ENCODE data around the gene QRFP.

Gene QRFP

GRCh38 chr9:130933114-130934046 is 36.8 kb upstream of the QRFP start:
- no peak for DNase-seq

GRCh38 chr9:130932255-130933079 is 35.9 kb upstream of the QRFP start:
- no peak for DNase-seq

DNA sequence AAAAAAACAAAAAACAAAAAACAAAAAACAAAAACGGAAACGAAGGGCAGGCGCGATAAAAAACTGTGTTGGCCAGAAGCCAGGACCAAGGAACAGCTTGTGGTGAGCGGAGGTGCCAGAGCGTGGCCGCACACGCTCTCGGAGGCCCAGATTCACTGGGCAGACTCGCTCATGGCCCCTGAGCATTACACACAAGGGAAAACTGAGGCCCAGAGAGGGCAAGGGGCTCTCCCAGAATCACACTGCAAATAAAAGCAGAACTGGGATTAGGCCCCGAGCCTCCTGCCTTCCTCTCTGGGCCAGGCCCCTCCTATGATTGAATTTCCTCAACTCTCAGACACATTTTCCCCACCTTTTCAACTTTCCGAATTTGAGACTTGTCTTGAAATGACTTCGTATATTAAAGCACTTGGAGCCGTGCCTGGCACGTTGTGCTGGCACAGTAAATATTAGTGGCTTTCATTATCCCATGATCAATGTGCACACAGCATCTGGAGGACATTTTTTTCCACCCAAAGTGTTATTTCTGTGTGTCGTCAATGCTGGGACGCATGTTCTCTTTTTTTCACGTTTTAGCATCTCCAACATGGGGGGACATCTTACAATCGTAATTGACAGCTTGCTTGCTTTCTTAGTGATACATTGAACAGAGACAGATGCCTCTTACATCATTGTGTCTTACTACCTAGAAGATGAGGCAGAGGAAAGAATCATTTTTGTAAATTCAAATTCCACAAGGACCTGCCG is 35.1 kb upstream of the QRFP start:
- DNase-seq, result no peak

DNA sequence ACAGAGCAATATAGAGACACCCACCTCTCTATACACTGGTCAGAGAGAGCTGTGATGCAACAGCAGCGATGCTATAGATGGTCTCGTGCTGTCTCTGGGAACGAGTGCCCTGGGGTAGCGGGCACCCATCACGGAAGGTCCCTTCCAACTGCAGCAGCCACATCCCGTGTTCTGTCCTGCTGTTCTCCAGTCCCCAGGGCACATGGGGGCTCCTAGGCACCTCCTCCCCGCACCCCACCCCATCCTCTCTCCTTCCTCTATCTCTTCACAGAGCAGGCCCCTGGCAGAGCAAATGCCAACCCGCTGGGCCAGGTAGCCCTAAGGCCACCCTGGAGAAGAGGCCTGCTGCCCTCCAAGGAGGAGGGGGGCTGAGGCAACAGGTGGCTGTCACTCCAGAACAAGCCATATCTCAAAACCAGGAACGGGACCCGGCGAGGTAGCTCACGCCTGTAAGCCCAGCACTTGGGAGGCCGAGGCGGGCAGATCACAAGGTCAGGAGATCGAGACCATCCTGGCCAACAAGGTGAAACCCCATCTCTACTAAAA is 34.3 kb upstream of the QRFP start:
- DNase-seq, result no peak

GRCh38 chr9:130930132-130930803 is 33.7 kb upstream of the QRFP start:
- DNase-seq, result no peak

DNA sequence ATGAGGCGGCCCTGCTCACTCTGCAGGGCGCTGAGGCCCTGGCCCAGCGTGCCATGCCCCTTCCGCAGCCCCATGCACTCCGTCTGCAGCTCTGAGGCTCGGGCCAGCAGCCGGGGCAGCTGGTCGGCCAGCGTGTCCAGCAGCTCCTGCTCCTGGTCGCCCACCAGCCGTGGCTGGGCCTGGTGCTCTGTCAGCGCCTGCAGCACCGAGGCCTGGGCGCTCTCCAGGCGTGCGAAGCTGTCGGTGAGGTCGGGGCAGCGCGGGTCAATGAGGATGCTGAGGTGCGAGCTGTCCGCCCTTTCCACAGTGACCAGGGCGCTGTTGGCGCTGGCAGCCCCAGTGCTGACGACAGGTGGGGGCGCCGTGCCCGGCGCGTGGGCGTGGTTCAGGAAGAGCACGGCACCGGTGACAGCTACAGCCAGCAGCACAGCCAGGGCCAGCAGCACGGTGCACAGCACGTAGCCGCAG is 33.0 kb upstream of the QRFP start:
- no peak for DNase-seq

DNA sequence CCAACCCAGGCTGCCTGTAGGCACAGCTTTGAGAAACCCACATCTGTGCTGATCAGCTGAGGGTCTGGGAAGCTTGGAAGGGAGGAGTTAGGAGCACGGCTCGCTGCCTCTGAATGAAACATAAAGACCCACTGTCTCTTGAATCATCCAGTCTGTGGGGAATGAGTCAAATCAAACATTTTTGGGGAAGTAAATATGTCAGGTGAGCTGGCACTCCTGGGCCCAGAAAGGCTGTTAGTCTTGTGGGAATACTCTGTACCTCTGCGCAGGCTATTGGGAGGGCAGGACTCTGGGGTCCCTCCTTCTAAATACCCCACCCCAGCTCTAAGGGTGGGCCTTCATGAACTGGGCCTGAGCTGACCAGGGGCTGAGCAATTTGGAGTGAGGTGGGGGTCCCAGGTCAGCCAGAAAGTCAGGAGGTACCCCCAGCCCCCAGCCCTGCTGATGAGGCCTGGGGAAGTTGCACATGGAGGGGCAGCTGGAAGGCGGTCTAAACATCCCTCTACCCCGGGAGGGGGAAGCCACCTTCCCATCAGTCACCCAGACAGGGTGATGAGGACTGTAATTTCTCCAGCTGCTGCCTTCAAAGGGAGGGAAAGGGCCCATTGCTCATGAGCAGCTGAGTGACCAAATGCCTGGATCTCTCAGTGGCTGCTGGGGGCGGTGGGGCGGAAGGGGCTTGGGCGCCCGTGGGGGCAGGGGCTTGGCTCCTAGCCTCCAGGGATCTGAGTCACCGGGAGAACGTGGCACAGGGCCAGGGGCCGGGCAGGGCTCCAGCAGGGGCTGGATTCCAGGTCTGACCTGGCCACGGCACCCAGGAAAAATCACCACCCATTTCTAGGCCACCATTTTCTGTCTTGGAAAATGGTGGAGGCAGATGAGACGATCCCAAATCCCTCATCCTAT is 31.6 kb upstream of the QRFP start:
- DNase-seq, result no peak

- no peak for DNase-seq
Measured at GRCh38 chr9:130927338-130927737, 30.7 kb upstream of the QRFP start.

DNA sequence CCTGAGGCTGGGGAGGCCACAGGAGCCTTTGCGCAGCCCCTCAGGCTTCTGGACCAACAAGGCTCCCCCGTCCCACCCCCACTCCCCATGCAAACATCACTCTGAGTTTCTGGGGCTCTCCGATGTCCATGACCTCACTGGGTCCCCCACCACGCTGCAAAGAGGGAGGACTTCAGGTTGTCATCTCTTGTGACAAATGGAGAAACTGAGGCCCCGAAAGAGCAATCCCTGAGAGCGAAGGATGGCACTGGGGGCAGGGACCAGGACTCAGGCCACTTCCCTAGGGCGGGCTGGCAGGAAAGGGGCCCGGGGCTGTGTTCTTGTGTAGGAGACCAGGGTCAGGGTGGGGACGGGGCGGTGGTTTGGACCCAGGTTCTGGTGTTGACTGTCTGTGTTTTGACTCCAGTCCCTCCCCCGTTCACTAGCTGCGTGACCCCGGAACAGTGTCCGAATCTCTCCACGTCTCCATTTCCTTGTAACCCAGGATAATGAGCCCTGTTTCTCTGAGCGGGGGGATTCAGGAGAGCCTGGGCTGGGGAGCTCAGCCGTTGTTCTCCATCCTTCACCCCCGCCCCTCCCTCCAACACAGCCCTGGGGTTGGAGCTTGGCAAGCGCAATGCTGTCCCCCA is 28.6 kb upstream of the QRFP start:
- no peak for DNase-seq

- no peak for DNase-seq
Measured at GRCh38 chr9:130924448-130924788, 27.8 kb upstream of the QRFP start.

GRCh38 chr9:130923611-130924447 is 27.2 kb upstream of the QRFP start:
- no peak for DNase-seq

DNA sequence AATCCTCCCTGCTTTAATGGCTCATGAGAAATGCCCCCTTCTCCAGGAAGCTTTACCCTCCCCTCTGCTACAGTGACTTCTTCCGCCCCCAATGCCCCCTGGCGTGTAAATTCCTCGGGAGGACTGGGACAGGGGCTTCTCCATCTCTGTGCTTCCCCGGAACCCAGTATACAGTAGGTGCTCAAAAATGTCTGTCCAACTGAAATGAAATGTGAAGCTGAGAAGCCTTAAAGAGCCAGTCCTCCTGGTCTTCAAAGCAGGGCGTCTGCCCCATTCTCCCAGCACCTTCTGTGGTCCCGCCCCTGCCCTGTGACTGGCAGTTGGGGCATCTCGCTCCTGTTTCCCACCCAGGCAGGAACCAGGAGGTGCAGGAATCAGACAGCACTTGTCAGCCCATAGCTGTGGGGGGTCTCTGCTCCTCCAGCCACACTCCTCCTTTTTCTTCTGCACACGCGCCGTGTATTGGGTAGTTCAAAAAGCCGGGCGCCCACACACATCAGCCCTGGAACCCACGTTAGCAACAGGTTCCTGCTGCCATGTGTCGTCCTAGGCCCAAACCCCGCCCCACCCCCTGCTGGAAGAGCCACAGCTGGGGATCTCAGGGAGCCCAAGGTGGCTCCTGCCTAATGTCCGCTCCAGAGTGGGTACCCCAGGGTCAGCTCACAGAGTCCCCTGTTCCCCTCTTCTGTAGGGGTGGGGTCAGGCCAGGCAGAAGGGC is 26.4 kb upstream of the QRFP start:
- DNase-seq, result no peak

DNA sequence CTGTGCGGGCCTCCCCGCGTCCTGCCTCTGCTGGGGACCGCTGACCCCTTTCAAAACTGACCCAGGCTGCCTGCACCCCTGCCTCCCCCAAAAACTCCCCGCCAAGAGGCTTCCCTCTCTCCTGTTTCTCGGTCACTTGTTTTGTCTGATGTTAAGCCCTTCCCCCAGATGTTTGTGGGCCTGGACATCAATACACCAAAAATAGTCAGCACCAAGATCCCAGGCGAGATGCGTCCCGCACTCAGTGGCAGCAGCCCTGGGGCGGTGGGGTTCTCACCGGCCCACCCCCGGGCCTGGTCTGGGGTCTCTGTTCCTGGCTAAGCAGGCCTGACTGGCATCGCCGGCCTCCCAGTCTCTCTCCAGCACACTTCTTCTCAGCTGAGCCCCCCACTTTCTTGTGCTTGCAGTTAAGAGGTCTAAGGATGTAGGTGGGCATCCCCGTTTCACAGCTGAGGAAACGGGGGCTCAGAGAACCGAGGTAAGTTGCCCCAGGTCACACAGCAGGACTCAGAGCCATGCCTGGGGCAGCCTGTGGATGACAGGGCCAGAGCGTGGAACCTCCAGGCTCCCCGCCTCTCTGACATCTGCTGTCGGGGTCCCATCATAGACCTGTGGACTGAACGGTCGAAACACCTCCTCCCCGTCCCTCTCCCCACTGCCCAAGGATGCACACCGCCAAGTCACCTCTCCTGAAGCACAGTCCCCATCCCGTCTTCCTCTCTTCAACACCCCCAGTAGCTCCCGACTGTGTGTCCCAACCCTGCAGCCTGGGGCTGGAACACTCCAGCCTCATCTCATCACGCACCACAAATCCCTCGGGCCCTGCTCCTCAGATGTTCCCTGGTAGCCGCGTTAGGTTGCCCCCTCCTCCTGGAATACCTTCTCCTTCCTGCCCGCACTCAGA is 25.6 kb upstream of the QRFP start:
- no peak for DNase-seq

DNA sequence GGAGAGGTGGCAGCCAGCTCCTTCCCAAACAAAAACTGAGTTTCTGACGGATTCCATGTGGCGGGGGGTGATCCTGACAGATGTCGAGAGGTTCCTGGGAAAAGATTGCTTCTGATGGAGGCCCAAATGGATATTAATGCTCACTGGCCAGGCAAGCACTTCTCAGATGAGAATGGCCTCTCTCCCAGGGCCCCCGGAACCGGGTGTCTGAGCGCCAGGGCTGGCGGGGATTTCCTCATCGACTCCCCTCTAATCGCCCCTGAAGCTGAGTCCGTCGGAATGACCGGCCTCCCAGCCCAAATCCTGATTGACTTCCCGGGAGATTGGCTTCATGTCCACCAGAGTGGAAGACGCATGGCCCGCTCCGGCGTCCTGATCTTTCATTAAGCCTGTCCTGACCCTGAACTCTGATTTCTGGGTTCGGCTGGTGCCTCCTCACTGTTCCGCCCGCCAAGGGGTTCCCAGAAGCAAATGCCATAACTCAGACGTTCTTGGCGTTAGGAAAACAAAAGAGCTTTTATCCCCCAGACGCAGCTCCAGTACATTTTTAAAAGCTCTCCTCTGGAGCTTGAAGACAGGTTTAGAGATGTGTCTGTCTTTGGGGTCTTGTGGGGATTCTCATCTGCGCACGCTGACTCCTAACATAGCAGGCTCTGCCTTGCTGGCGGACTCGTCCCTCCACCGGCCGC is 24.8 kb upstream of the QRFP start:
- no peak for DNase-seq

GRCh38 chr9:130920762-130921299 is 24.2 kb upstream of the QRFP start:
- no peak for DNase-seq

DNA sequence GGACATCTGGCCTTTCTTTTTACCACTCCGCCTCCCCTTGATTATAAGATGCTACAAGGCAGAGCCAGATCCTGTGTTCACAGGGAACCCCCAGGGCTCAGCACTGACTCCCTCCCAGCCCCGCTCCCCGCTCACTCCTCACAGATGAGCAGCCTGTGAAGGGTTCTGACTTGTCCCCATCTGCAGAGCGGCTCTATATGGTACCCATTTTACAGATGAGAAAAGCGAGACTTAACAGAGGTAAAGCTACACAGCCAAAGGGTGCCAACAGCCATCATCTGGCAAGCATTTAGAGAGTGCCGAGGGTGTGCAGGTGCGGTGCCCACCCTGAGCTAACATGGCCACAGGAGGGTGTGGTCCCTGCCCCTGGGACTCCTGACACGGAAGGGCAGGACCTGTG is 23.6 kb upstream of the QRFP start:
- no peak for DNase-seq

GRCh38 chr9:130919559-130920145 is 23.0 kb upstream of the QRFP start:
- DNase-seq, result no peak
